Mesothelial cell of epicardium (in vitro differentiated cells): Measurements from ENCODE around the gene NPTXR. TPM values are rescaled to one million over a fixed set of nuclear protein-coding genes. Genes with fewer than 3 reads are reported as not detected.

Source experiments
- DNase-seq, 2 experiments: peaks; one replicate each; pipeline ENCODE4 v3.0.0; 2021; ENCODE audit warnings: low spot score in 2 of 2; ENCODE audit not compliant: unreplicated experiment in 2 of 2
- H3K27ac Mint-ChIP-seq: 2 replicates; pipeline ENCODE4 v1.8.0; 2021; ENCODE audit warnings: mixed read lengths
- H3K27me3 Mint-ChIP-seq: 2 replicates; pipeline ENCODE4 v1.8.0; 2021; ENCODE audit warnings: low read depth, mixed read lengths
- H3K36me3 Mint-ChIP-seq: 2 replicates; pipeline ENCODE4 v1.8.0; 2021; ENCODE audit warnings: mixed read lengths
- H3K4me1 Mint-ChIP-seq: 2 replicates; pipeline ENCODE4 v1.8.0; 2021; ENCODE audit warnings: mixed read lengths
- H3K4me3 Mint-ChIP-seq: 2 replicates; pipeline ENCODE4 v1.8.0; 2021; ENCODE audit warnings: mild to moderate bottlenecking, moderate library complexity, mixed read lengths
- H3K9me3 Mint-ChIP-seq: 2 replicates; pipeline ENCODE4 v1.8.0; 2021; ENCODE audit warnings: mixed read lengths
- CTCF ChIP-seq: fragments of 200-600 bp; sonication (generic); IDR thresholded peaks from one replicate; pipeline ENCODE4 v1.5.0; 2021; ENCODE audit warnings: antibody characterized with exemption; ENCODE audit not compliant: unreplicated experiment
- total RNA-seq: library from RNA; stranded (reverse); gene quantifications from 3 replicates; pipeline ENCODE4 v1.2.1, GENCODE V29; 2021

The NPTXR gene
- total RNA-seq, 1 donor from 2014 or later: 10.1 TPM

- Mint-ChIP-seq H3K27ac (no peak overlapping the region), H3K9me3 (no peaks in the 10 kb centered on the region), H3K36me3 (peaks cover 4% of the 10 kb centered on the region), H3K4me1 (no peaks in the 10 kb centered on the region), H3K4me3 (no peak overlapping the region), H3K27me3 (no peaks in the 10 kb centered on the region)
- DNase-seq: no peak
- no peak for TF ChIP-seq CTCF
Observed at GRCh38 chr22:38773363-38773946, 70.4 kb downstream of the NPTXR start.

DNA sequence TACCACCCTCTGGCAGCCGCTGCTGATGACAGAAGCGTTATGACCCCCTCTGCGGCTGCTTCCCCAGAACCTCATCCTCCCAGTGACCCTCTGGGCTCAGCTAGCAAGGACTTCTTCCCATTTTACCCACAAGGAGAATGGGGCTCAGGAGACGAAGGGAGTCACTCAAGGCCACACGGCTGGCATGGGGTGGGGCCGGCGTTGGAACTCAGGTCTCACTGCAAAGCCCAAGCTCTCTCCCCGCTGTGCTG, 71.3 kb downstream of the NPTXR start:
- H3K27ac Mint-ChIP-seq: no peak overlapping the region
- H3K9me3 Mint-ChIP-seq: no peaks in the 10 kb centered on the region
- no peak for DNase-seq
- no peaks in the 10 kb centered on the region for H3K27me3 Mint-ChIP-seq
- TF ChIP-seq CTCF: no peak
- no peak overlapping the region for H3K4me3 Mint-ChIP-seq
- no peaks in the 10 kb centered on the region for H3K4me1 Mint-ChIP-seq
- H3K36me3 Mint-ChIP-seq: no peaks in the 10 kb centered on the region

GRCh38 chr22:38770257-38770949, 73.4 kb downstream of the NPTXR start:
- Mint-ChIP-seq H3K27ac (no peak overlapping the region), H3K9me3 (no peaks in the 10 kb centered on the region), H3K4me3 (no peak overlapping the region), H3K36me3 (no peaks in the 10 kb centered on the region), H3K27me3 (no peaks in the 10 kb centered on the region), H3K4me1 (no peaks in the 10 kb centered on the region)
- DNase-seq: no peak
- TF ChIP-seq CTCF: no peak

Other genes with a start within 250 kb of the NPTXR start
- 10.3 to 11.9 TPM (median 11.0 TPM) in 3 replicates for gene FAM227A, start 187.6 kb downstream of the NPTXR start, total RNA-seq
- gene CBY1, start 187.4 kb downstream of the NPTXR start, total RNA-seq: 38.5 to 40.4 TPM (median 40.0 TPM) in 3 replicates
- 59.7 to 68.1 TPM (median 61.4 TPM) in 3 replicates for gene TOMM22, start 162.1 kb downstream of the NPTXR start, total RNA-seq
- 58.4 to 59.6 TPM (median 59.6 TPM) in 3 replicates for gene JOSD1, start 143.1 kb downstream of the NPTXR start, total RNA-seq
- gene GTPBP1, start 138.1 kb downstream of the NPTXR start, total RNA-seq: 71.6 to 74.3 TPM (median 73.1 TPM) in 3 replicates
- 59.8 to 63.0 TPM (median 61.2 TPM) in 3 replicates for gene SUN2, start 88.0 kb downstream of the NPTXR start, total RNA-seq
- gene DNAL4, start 49.9 kb downstream of the NPTXR start, total RNA-seq: 15.9 to 18.0 TPM (median 17.3 TPM) in 3 replicates
- gene CBX6, start 28.2 kb upstream of the NPTXR start, total RNA-seq: 101 to 104 TPM (median 102 TPM) in 3 replicates
- not detected in 3 replicates for gene APOBEC3A, start 113.6 kb upstream of the NPTXR start, total RNA-seq
- gene APOBEC3B, start 138.3 kb upstream of the NPTXR start, total RNA-seq: 4.3 to 5.1 TPM (median 4.9 TPM) in 3 replicates
- 32.6 to 34.7 TPM (median 34.0 TPM) in 3 replicates for gene APOBEC3C, start 170.2 kb upstream of the NPTXR start, total RNA-seq
- 3.1 to 4.2 TPM (median 3.2 TPM) in 3 replicates for gene APOBEC3D, start 177.1 kb upstream of the NPTXR start, total RNA-seq
- 19.0 to 23.8 TPM (median 21.4 TPM) in 3 replicates for gene APOBEC3F, start 196.8 kb upstream of the NPTXR start, total RNA-seq
- 5.5 to 6.7 TPM (median 6.1 TPM) in 3 replicates for gene APOBEC3G, start 233.2 kb upstream of the NPTXR start, total RNA-seq